ENCODE measurements around the gene CLASRP. TPM values are rescaled to one million over a fixed set of nuclear protein-coding genes. Genes with fewer than 3 reads are reported as not detected.
A peak's percentile ranks its signal among the peaks of the same experiment; 100 is the strongest.

CLASRP gene
- total and polyA plus RNA-seq, 9 of the 15 experiments (the other 6 are each of a cell fraction or from before 2014, with no cell fraction given) = 0.94 to 86.3 (median 44.0) TPM

DNA sequence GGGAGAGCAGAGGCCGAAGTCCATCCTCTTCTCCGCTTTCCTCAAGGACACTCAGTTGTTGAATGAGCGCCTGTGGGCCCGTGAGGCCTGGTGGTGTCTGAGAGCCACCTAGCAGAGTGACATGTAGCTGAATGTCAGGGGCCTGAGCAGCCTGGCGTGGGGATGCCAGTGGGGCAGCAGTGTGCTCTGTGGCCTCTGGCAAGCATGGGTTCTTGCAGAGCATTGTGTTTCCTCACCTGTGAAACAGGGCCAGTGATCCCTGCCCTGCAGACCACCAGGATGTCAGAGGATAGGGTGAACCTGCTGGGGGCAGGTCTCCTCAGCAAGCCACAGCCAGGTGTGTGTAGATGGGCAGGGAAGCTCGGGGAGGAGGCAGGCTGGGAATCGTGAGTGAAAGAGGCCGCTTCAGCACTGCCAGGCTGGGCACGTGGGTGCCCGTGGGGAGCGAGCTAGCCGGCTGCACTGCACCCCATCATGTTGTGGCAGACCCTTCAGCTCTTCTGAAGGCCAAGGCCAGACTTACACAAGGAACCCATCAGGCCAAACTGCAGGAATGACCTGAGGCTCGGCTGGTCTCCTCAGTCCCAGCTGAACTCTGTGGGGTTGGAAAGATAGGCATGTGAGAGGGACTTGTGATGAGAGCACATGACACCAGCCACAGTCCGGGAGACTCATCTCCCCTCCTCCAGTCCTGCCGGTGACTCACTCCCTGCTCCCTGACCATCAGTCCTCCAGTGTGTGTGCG lies 59.1 kb downstream of the CLASRP start (continued):
- TF ChIP-seq FOXM1 (IDR thresholded peaks at IDR 0.05; ENCODE audit: low read depth) (no peak), FOXM1 (CRISPR knock-in tag; IDR thresholded peaks at IDR 0.05; ENCODE audit: low read depth) (no peak), SIN3A (IDR thresholded peaks at IDR 0.05; ENCODE audit: borderline replicate concordance in 2 of 2, control insufficient read depth in 1 of 2, low read depth in 2 of 2, low read length in 2 of 2) (peak in 1 of 2 experiments; percentile 88; a peak in 1 of 4 replicates), BRF1 (IDR thresholded peaks at IDR 0.05; ENCODE audit: borderline replicate concordance, extremely low read depth, insufficient read length) (no peak), ZNF707 (CRISPR knock-in tag; conservative IDR thresholded peaks at IDR 0.05) (no peak), TOE1 (IDR thresholded peaks at IDR 0.05; ENCODE audit: borderline replicate concordance) (peak; percentile 82; the same call in 1 of the 2 replicates), TOE1 (CRISPR knock-in tag; IDR thresholded peaks at IDR 0.05; ENCODE audit: borderline replicate concordance, low read depth) (no peak), ZNF274 (IDR thresholded peaks at IDR 0.05; ENCODE audit: borderline replicate concordance, low read depth, low read length) (no peak), NEUROD1 (IDR thresholded peaks at IDR 0.05; ENCODE audit: borderline replicate concordance, low read depth, low read length, partially characterized antibody) (peak; percentile 43), CAMTA2 (CRISPR knock-in tag; conservative IDR thresholded peaks at IDR 0.05) (no peak), ERF (CRISPR knock-in tag; IDR thresholded peaks at IDR 0.05) (no peak), ZC3H11A (IDR thresholded peaks at IDR 0.05; ENCODE audit: low read depth, low read length) (no peak), TAF7 (tag; IDR thresholded peaks at IDR 0.05) (no peak), HIVEP1 (CRISPR knock-in tag; IDR thresholded peaks at IDR 0.05) (no peak), DPF2 (IDR thresholded peaks at IDR 0.05) (peak; percentile 85), ELF2 (CRISPR knock-in tag; IDR thresholded peaks at IDR 0.05) (no peak; the same call in 1 of the 2 replicates), ZNF551 (CRISPR knock-in tag; IDR thresholded peaks at IDR 0.05) (no peak), HOXB6 (CRISPR knock-in tag; IDR thresholded peaks at IDR 0.05; ENCODE audit: borderline replicate concordance) (no peak)
- TF ChIP-seq, protein P1, sequence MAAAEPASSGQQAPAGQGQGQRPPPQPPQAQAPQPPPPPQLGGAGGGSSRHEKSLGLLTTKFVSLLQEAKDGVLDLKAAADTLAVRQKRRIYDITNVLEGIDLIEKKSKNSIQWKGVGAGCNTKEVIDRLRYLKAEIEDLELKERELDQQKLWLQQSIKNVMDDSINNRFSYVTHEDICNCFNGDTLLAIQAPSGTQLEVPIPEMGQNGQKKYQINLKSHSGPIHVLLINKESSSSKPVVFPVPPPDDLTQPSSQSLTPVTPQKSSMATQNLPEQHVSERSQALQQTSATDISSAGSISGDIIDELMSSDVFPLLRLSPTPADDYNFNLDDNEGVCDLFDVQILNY (CRISPR knock-in tag; IDR thresholded peaks at IDR 0.05) = no peak
- TF ChIP-seq, protein P2, sequence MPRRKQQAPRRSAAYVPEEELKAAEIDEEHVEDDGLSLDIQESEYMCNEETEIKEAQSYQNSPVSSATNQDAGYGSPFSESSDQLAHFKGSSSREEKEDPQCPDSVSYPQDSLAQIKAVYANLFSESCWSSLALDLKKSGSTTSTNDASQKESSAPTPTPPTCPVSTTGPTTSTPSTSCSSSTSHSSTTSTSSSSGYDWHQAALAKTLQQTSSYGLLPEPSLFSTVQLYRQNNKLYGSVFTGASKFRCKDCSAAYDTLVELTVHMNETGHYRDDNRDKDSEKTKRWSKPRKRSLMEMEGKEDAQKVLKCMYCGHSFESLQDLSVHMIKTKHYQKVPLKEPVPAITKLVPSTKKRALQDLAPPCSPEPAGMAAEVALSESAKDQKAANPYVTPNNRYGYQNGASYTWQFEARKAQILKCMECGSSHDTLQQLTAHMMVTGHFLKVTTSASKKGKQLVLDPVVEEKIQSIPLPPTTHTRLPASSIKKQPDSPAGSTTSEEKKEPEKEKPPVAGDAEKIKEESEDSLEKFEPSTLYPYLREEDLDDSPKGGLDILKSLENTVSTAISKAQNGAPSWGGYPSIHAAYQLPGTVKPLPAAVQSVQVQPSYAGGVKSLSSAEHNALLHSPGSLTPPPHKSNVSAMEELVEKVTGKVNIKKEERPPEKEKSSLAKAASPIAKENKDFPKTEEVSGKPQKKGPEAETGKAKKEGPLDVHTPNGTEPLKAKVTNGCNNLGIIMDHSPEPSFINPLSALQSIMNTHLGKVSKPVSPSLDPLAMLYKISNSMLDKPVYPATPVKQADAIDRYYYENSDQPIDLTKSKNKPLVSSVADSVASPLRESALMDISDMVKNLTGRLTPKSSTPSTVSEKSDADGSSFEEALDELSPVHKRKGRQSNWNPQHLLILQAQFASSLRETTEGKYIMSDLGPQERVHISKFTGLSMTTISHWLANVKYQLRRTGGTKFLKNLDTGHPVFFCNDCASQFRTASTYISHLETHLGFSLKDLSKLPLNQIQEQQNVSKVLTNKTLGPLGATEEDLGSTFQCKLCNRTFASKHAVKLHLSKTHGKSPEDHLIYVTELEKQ (CRISPR knock-in tag; IDR thresholded peaks at IDR 0.05) = no peak
- TF ChIP-seq, protein P3, sequence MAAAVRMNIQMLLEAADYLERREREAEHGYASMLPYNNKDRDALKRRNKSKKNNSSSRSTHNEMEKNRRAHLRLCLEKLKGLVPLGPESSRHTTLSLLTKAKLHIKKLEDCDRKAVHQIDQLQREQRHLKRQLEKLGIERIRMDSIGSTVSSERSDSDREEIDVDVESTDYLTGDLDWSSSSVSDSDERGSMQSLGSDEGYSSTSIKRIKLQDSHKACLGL (CRISPR knock-in tag; IDR thresholded peaks at IDR 0.05; ENCODE audit: borderline replicate concordance, poor library complexity, severe bottlenecking) = no peak
- TF ChIP-seq, protein P4, sequence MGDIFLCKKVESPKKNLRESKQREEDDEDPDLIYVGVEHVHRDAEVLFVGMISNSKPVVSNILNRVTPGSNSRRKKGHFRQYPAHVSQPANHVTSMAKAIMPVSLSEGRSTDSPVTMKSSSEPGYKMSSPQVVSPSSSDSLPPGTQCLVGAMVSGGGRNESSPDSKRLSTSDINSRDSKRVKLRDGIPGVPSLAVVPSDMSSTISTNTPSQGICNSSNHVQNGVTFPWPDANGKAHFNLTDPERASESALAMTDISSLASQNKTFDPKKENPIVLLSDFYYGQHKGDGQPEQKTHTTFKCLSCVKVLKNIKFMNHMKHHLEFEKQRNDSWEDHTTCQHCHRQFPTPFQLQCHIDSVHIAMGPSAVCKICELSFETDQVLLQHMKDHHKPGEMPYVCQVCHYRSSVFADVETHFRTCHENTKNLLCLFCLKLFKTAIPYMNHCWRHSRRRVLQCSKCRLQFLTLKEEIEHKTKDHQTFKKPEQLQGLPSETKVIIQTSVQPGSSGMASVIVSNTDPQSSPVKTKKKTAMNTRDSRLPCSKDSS (IDR thresholded peaks at IDR 0.05; ENCODE audit: low read depth, partially characterized antibody) = no peak
